NCI-H774 (cell line): ENCODE results near the gene C2CD2.
"Not testable (repeated sequence)": the region's sequence is repeated elsewhere in the genome, so short reads cannot be mapped to it uniquely, and the experiment has no call there.

ENCODE experiments used
- DNase-seq: peaks from one replicate; lab custom pipeline; 2025; lab: John Stamatoyannopoulos, UW

C2CD2 gene

DNA sequence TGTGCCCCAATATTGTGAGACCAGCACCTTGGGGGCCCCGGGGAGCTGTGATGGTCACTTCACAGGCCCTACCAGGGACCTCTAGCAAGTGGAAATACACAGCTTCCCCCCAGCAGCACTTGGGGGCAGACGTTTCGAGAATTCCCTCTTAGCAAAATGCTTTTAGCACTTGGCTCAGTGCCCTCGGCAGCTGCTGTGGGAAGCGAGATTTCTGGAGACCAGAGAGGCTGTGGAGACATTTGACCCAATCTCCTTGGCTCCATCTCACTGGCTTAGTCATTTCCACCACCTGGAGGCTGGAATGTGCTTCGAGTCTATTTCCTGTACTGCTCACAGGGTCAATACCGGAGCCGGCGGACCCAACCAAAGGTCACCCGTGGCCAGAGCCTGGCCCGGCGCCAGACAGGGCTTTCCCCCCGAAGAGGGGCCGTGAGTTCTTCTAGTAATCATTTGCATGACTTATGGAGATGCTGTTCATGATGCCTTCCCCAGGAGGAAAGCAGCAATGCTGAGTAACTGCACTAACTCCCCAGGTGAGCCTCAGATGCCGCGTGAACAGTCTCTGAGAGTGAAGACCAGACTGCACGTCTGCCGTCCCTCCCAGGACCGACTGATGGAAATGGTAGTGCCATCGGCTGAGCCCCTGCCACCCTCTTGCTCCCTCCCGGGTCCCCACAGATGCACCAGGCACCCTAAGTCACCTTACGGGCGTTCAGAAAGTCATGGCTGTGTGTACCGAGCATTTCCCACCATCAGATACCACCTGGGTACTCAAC is 4.4 kb upstream of the C2CD2 start:
- DNase-seq: no peak

DNA sequence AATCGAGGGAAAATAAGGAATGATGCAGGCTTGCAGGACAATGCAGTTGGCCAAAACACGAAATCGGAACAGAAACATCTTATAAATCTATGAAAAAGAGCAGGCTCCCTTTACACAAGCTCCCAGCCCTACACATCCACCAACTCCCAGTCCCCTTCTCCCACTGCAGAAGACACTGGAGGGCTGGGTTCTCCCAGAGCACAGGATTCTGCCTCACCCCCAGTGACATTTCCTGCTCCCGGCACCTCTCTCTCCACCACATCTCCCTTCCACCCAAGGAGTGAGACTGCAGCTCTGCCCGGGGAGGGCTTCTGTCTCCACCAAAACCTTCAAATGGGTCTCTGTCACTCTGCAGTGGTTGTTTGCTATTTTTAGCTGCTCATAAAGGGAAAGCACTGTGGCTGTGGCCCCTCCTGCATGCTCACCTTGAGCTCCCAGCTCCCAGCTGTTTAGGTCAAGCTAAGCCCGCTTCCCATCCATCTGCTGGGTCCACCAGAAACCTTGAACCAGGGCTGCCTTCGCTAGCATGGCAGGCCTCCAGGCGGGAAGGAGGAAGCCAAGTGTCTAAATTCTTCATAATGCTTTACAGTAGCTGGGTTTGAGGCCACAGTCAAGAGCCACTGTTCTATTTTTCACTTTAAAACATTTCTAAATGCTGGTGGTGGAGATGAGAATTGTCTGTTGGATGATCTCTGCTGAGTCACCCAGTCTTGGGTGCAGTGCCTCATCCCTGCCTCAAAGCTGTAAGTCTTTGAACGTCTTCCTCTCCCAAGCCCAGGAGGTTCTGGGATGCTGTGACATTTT is 3.3 kb upstream of the C2CD2 start:
- DNase-seq: no peak

DNA sequence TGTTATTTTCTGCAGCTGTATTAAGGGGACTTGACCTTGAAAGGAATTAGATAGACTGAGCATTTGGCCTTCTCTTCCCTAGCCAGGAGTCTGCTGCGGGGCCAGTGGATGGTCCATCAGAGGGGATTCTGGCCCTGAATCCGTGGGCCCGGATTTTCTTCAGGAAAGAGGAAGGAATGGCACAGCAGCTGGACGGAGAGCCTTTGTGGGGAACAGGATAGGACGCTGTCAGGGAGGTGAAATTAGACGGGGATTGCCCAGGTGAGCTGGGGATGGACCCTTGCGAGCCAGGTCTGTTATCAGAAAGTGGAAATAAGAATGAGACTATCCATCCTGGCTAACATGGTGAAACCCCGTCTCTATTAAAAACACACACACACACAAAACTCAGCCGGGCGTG is 1.7 kb upstream of the C2CD2 start:
- no peak for DNase-seq

DNA sequence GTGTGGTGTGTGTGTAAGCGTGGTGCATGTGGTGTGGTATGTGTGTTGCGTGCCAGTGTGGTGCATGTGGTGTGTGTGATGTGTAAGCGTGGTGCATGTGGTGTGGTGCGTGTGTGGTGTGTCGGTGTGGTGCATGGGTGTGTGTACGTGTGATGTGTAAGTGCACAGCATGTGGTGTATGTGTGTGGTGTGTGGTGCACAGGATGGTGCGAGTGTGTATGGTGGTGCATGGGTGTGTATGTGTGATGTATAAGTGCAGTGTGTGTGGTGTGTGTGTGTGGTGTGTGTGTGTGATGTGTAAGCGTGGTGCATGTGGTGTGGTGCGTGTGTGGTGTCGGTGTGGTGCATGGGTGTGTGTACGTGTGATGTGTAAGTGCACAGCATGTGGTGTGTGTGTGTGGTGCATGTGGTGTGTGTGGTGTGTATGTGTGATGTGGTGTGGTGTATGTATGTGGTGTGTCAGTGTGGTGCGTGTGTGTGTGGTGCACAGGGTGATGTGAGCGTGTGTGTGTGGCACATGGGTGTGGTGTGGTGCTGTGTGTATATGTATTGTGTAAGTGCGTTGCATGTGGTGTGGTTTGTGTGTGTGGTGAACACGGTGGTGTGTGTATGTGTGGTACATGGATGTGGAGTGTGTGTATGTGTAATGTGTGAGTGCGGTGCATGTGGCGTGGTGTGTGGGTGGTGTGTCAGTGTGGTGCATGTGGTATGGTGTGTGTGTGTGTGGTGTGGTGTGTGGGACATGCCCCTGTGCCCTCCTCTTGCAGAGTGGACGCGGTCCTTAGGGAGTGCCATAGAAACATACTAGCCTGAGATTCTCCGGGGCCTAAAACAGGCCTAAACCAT is 1.1 kb upstream of the C2CD2 start:
- no peak for DNase-seq

DNA sequence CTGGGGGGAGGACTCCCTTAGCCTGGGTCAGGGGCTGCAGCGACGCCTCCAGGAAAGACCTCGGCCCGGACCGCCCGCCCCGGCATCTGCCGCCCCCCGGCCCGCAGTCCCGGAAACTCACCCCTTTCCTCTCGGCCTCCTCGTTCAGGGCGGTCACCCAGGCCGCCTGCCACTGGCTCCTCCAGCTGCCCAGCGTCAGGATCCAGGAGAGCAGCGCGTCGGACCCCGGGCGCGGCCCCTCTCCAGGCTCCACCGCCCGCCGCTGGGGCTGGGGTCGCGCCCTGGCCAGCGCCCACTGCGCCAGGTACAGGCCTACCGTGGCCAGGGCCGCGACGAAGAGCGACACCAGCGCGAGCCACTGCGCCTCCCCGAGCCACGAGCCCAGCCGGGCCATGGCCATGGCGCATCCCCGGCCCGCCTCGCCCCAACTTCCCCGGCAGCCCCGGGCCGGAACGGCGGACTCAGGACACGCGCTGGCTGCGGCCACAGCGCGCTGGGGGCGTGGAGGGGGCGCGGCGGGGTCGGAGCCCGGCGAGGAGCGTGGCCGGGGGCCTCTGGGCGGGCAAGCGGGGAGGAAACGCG is 478 bp downstream of the C2CD2 start:
- DNase-seq: no peak

DNA sequence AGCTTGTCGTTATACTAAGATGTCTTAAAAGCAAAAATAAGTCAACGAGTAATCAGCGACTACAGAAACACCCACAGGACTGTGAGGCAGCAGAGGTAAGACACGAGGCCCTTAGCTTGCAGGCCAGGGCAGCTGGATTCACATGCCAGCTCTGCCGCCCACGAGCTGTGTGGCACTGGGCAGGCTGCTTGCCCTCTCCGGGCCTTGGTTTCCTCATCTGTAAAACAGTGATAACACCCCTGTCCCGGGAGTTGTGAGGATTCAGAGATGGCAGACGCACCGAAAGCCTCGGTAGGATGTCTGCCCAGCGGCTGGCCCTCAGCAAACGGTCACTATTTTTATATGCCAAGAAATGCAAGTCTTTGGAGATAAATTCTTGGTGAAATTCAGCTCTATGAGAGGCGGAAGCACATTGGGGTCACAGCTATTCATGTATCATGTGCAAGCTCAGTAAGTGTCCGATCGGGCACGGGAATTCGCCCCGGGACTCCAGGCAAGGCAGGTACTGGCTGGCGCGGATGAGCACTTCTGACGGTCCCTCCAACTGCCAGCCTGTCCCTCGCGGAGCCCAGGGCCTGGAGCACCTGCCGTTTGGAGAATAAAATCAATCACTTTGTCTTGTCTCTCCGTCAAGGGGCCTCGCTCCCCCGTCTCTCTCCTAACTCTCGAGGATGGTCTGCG is 1.1 kb downstream of the C2CD2 start:
- DNase-seq: no peak

DNA sequence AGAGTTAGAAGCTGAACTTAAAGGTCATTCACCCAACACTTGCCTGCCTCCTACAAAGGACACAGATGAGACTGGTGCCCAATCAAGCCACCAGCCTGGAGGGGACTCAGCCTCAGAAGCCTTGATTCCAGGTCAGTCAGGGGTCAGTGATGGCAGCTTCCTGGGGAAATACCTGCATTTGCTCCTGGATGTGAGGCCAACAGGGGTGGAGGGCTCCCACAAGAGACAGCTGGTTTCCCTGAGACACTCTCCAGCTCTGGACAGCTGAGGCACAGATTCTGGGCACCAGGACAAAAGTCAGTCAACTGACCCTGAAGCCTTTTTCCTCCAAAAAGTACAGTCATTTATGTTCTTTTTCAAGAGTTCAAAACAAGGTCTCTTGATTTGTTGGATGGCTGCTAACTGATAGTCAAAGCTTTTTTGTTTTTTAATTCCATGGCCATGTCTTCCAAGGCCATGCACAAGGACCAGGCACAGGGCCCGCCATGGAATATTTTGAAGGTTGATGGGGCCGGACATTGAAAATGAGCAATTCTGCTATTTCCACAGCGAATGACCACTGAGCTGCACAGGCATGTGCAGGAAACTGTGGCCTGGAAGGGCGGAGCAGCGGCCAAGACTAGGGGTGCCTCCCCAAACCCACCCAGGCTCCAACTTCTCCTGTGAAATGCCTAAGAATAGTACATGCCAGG is 1.8 kb downstream of the C2CD2 start:
- no peak for DNase-seq

DNA sequence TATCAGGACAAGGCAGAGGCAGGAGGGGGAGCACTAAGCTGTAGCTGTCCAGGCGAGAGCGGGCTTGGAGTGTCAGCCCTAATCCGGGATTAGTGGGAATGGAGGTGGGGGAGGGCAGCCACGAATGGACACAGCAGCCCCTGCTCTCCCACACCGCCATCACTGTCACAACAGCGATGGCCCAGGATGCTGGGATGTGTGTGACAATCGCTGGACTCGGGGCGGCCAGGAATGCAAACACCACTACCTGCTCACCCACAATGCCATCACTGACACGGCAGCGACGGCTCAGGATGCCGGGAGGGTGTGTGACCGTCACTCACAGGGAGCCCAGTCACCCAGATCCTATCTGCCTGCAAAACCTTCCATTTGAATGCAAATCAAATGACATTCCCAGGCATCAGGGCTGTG is 2.9 kb downstream of the C2CD2 start:
- DNase-seq: no peak

DNA sequence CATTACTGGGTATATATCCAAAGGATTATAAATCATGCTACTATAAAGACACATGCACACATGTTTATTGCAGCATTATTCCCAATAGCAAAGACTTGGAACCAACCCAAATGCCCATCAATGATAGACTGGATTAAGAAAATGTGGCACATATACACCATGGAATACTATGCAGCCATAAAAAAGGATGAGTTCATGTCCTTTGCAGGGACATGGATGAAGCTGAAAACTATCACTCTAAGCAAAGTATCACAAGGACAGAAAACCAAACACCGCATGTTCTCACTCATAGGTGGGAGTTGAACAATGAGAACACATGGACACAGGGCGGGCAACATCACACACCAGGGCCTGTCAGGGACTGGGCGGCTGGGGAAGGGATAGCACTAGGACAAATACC is 4.2 kb downstream of the C2CD2 start:
- DNase-seq: not testable (repeated sequence)

DNA sequence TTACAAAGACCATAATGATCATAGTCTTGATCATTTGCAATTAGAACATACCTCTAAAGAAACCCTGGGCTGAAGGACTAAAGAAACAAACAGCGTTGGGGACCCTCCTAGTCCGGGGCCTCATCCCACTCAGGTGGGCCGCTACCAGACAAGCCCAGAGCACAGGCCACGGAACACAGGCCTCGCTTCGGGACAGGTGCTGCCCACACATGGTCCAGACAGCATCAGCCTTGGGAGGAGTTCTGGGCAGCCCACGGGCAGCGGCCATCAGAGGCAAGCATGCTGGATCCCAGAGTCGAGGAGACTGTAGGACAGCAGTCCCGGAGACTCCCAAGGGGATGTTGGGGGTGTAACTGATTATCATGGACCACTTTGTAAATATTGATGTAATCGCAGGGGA is 4.9 kb downstream of the C2CD2 start:
- no peak for DNase-seq

DNA sequence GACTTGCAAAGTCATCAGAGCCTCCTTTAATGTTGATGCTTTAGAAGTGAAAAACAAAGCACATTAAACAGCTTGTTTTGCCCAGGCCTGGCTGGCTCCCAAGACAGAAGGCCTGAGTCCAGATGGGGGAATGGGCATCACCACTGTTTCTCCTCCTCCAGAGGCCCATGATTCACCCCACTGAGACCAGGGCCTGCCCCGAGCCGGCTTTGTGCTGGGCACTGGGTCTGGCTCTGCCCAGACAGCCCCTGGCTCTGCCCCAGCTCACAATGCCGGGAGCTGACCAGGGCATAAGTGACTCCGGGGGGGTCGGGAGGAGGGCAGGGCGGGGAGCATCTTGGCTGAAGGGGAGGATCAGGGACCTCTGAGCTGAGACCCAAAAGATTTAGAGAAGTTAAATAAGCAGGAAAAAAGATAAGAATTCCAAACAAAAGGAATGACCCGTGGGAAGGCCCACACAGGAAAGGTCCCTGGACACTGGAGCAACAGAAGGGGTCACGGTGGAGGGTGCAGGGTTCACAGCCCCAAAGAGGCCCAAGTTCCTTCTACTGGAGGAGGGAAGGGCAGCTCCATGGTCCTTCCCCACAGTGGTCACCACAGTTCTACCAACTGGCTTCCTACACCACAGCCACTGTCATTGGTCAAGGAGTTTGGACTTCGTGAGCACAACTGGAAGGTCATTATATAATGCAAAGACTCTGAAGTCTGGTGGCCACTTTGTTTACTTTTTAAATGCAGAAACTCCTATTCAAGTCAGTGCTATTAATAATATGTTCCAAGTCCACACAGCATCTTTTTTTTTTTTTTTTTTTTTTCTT is 5.5 kb downstream of the C2CD2 start:
- DNase-seq: no peak

DNA sequence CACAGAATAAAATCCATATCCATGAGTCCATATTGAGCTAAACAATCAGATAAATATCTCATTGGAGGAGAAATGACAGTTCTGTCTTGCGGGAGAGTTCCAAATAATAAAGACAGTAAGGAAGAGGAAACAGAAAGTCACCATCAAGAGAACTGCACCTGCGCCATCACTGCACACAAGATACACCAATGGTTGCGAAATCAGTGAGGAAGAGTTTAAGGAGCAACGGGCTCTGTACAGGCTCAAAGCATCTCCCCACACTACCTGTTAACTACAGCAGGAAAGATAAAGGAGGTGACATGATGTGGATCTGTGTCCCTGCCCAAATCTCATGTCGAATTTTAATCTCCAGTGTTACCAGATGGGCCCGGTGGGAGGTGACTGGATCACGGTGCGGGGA is 7.8 kb downstream of the C2CD2 start:
- no peak for DNase-seq

DNA sequence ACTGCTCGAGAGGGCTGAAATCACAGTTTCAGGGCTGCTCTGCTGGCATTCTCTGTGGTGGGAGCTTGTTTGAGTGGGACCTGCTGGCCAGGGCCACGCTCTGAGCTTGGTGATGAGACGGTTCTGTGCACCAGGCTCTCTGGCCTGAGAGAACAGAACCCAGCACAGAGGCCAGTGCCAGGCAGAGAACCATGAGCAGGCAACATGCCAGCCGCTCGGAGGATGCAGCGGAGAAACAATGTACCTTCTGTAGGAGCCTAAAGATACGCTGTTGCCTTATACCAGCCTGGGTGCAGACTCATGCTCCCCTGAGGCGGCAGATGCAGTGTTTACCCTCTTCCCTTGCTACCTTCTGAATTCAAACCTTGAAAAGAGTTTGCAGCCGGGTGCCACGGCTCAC is 10.0 kb downstream of the C2CD2 start:
- no peak for DNase-seq

DNA sequence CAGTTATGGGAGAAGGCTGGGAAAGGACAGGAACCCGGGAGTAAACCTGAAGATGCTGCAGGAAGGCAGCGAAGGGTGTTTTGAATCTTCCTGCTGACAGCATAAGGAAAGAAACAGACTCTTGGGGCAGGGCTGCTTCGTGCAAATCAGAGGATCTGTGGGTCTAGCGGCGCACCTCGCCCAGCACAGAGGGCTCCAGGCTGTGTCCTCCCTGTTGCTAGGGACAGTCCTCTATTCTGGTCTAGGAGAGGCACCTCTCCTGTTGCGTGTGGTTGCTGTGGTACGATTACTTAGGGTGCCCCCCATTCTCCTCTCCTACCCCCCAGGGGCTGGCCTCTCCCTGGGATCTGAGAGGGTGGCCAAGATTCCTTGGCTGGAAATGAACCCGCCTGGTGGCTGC is 11.4 kb downstream of the C2CD2 start:
- DNase-seq: no peak

DNA sequence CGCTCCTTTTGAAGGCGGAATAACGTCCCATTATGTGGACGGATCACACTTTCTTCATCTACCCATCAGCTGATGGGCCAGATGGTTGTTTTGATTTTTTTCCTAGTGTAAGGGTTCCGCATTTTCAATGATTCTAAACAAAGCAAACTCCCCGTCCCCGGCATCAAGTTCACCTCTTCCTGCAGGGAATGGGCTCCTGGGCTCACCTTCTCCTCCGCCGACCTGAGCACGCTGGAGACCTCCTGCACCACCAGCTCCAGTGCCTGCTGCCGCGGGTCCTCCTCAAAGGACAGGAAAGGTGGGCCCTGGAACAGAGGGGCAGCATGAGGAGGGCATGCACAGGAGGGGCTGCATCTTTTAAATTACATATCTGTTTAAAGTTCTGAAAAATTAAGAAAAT is 11.9 kb downstream of the C2CD2 start:
- no peak for DNase-seq

DNA sequence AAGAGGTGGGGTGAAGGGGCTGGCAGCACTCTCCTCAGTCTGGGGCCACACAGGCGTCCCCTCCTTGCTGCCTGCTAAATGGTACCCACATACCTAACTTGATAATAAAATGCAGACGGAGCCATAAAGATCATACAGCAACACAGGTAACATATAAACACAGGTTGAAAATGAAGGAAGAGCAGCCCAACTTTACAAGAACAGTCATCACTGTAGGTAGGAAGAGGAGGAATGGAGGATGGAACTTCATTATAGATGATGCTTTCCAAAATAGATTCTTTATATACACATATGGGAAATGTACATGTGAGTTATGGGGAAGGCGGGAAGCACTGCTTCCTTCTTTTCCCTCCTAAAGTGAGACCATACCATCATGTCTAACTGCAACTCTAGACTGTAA is 13.4 kb downstream of the C2CD2 start:
- DNase-seq: no peak

DNA sequence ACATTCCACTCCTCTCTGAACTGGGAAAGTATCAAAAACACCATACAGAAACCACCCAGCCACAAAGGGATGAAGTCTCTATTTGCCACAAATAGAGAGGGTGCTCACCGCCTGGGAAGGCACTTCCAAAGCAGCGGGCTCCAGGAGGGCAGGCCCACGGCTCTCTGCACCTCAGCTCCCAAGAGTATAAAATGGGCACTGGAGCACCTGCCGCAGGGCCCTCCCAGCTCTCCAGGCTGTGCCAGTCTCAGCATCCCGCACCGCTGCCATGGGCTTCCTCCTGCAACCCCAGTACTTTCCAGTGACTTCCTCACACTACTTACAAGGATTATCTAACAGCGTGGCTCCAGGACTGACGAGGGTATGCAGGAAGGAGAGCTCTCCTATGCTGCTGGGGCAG is 14.4 kb downstream of the C2CD2 start:
- DNase-seq: no peak

DNA sequence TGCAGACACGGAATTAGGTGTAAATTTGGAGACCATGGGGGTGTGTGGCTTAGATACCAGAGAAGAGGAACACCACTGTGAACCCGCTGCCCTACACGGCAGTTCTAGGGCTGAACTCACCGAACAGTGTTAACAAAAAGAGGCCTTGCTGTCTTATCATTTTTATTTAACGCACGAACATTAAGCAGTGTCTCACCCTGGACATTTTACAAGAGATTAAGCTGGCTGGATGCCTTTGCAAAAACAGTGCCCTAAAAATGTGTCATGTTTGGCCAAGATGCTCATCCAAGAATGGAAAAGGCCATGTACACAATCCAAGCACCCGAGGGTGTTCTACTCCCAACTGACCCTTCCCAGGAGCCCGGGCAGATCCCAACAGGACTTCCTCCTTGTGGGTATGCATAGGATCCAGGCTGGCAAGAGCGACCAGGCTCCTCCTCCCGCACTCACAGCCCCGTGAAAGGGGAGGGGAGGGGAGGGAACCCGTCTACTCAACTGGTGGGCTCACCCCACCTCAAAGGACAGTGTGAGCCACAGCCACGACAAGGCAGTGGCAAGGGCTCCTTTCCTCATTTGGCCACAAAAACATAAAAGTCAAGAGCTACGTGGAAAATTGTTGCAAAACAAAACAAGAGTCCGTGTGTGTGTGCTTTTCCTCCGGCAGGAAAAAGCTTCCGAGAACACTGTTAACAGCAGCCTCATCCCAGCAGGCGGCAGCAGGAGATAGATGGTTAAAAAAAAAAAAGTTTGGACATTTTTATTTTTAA is 20.3 kb downstream of the C2CD2 start:
- no peak for DNase-seq

DNA sequence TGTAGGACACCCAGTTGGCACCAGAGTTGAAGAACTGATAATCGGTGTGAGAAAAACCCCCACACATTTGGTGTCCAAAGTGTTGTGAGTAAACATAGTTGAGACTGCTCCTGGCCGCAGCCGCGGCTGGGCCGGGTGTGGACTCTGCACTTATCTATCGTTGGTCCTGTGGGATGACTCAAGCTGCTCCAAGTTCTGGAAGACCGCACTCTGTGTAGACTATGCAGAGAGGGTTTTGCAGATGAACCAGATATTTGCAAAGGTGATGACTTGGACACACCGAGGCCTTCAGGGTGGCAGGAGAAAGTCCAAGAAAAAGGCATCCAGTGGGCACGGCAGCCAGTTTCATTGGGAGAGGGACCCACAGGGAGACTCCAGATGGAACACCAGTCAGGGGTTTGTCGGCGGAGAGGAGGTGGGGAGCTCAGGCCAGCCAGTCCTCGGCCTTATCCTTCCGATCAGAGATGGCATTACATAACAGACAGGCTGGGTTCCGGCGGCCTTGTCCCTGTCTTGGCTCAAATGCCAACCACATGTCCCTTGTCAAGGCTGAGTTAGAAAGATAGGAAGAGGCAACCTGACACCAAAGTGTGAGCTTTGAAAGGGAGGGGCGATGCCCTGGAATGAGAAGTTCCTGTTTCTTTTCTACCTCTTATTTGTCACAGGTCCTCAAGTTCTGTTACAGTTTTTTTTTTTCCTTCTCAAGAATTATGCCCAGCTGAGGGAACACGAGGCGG is 21.1 kb downstream of the C2CD2 start:
- DNase-seq: no peak
